Erythroblast (primary cell): Measurements from ENCODE around the gene MAPRE2.

Experiments
- DNase-seq, 2 experiments: peaks; one replicate each; lab custom pipeline; 2025; lab: John Stamatoyannopoulos, UW
- GATA1 ChIP-seq: IDR thresholded peaks from 2 replicates; pipeline ENCODE4 v1.6.1; 2011; ENCODE audit warnings: low read depth, mild to moderate bottlenecking, control low read depth, low read length, moderate library complexity
- POLR2A ChIP-seq: IDR thresholded peaks from 2 replicates; pipeline ENCODE4 v1.6.1; 2011; ENCODE audit warnings: mild to moderate bottlenecking, low read length

The MAPRE2 gene

DNA sequence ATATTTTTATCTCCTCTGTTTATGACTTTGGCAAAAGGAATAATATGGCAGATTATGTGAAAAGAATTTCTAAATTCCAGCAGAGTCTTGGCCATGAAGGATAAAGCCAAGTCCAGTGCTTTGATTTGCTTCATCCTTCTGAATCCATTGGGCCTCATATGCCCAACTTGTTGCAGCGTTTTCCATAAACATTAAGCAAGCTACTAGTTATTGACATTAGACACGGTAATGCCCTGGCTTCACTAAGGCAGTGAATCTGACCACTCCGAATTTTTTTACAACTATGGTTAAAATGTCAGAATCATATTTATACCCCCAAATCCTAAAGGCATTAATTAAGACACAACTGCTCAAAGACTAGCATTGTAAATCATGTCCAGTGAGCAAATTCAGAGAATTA is 79.8 kb downstream of the MAPRE2 start:
- TF ChIP-seq GATA1 = no peak
- no peak for TF ChIP-seq POLR2A
- no peak for DNase-seq

DNA sequence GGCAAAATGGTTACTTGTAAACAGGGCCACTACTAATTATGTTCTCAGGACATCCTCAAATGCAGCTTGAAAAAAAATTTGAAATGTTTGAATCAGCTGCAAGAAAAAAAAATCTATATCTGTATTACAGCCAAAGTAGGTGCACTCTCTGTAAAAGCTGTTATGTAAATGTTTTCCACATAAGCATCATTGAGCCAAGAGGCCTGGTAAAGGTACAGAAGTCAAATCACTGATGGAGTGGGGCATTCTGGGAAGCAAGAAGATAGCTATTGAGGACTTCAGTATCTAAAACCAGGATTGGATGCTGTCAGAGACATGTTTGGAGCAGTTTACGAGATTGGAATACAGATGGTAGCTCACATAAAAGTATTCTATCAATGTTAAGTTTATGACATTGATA is 80.3 kb downstream of the MAPRE2 start:
- TF ChIP-seq GATA1 = no peak
- no peak for TF ChIP-seq POLR2A
- DNase-seq = no peak

DNA sequence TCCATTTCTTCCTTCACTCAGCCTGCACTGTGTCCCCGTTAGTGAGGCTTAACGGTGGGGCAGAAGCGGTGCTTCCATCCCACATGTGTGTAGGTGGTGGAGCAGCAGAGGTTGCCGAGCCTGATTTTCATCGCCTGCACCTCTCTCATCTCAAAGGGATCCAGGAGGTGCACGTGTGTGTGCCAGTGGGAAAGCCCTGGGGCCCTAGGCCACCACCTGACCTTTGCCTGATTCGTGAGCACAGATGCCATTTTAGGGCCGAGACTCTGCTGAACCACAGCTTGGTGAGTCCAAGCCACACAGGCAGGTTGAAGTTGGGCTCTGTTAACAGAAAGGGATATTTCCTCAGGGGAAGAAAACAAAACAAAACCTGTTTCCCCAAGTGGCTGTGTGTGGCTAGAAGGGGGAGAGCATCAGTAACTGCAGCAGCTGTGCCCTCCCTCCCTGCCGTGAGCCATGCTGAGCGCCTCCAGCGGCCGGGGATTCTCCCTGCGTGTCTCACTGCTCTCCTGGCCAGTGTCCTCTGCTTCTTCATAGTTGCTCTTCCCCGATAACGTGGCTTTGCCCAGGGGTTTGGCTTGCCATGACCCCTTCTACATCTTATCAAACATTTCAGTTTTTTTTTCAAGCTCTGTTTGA is 81.5 kb downstream of the MAPRE2 start:
- DNase-seq = no peak
- TF ChIP-seq GATA1 = no peak
- no peak for TF ChIP-seq POLR2A

DNA sequence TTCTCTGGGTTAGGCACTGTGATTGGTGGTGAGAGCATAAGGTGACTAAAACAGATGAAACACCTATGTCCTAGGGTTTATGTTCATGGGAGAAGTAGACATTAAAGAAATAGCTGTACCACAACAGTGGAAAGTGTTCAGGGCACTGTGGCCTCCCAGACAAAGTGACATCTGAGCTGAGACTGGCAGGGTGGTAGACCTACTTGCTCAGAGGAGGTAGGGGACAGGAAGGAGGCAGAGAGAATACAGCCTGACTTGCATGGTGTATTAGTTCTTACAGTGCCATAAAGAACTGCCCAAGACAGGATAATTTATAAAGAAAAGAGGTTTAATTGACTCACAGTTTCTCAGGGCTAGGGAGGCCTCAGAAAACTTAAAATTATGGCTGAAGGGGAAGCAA is 82.6 kb downstream of the MAPRE2 start:
- DNase-seq = no peak
- TF ChIP-seq POLR2A = no peak
- no peak for TF ChIP-seq GATA1

DNA sequence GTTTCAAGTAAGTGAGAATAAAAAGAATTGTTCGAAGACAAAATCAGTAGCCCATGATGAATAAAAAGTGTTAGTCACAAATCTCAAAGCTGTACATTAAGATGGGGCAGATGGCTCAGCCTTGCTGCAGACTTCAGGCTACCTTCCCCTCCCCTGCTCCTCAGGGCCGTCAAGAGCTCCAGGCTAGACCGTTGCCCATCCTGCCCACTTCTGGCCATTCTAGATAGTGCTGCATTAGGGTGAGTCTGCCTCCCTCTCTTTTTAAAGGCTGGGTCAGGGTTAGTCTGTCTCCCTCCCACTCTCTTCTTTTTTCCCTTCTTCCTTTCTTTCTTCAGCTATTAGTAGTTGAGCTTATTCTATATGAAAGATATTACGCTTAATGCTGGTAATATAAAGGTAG is 86.0 kb downstream of the MAPRE2 start:
- DNase-seq = peak; percentile 86 to 89
- TF ChIP-seq GATA1 = no peak
- TF ChIP-seq POLR2A = no peak

DNA sequence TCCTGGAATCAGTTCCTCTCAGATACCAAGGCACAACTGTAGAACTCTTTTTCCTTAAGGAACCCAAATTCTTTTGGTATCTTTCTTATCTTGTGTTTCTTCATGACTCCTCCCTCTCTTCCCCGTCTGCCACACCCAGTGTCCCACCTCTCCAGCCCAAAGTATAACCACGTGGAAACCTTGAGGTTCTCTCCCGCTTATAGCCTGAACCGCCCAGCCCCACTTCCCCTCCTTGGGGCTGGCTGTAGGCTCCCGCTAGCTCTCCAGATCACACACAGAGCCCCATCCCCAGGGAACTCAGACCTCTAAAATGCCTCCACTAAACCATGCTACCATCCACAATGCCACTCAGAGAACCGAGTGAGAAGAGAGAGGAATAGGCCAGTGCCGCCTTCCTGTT is 87.5 kb downstream of the MAPRE2 start:
- DNase-seq = no peak
- TF ChIP-seq GATA1 = no peak
- no peak for TF ChIP-seq POLR2A

DNA sequence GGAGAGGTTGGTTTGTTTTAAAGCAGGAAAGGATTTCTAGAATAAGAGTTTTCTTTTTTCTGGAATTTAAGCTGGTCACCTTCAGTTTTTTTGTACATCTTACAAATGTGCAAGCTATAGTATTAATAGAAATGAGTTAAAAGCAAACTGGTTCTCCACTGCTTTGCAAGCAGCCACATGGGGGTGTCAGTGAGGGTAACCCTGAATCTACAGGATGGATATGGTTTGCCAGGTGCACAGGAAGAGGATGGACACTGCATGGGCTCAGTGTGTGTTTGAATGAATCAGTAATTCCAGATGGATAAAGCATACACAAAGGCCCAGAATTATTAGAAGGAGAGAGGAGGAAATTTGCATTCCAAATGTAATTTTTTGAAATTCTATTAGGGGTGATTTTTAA is 89.0 kb downstream of the MAPRE2 start:
- DNase-seq = no peak
- TF ChIP-seq POLR2A (no peak), GATA1 (no peak)

DNA sequence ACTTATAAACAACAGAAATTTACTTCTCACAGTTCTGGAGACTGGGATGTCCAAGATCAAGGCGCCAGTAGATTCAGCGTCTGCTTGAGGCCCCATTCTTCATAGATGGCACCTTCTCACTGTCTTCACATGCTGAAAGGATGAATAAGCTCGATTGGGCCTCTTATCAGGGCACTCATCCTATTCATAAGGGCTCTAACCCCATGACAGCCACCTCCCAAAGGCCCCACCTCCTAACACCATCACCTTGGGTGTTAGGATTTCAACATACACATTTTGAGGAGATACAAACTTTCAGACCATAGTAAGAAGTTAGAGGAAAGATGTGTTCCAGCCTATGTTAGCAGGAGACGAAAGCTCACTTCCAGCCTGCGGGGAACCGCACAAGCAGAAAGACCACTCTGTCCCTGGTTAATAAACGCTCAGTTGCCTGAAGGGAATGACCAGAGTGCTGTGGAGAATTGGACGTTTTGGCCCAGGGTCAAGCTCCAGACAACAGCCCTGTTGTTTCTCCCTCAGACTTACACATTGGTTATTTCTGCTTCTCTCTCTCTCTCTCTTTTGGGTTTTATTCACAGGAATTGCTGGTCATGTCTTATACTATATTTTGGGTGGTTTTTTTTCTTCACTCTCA is 90.3 kb downstream of the MAPRE2 start:
- TF ChIP-seq GATA1 (no peak), POLR2A (no peak)
- peak; percentile 37 to 43 for DNase-seq

DNA sequence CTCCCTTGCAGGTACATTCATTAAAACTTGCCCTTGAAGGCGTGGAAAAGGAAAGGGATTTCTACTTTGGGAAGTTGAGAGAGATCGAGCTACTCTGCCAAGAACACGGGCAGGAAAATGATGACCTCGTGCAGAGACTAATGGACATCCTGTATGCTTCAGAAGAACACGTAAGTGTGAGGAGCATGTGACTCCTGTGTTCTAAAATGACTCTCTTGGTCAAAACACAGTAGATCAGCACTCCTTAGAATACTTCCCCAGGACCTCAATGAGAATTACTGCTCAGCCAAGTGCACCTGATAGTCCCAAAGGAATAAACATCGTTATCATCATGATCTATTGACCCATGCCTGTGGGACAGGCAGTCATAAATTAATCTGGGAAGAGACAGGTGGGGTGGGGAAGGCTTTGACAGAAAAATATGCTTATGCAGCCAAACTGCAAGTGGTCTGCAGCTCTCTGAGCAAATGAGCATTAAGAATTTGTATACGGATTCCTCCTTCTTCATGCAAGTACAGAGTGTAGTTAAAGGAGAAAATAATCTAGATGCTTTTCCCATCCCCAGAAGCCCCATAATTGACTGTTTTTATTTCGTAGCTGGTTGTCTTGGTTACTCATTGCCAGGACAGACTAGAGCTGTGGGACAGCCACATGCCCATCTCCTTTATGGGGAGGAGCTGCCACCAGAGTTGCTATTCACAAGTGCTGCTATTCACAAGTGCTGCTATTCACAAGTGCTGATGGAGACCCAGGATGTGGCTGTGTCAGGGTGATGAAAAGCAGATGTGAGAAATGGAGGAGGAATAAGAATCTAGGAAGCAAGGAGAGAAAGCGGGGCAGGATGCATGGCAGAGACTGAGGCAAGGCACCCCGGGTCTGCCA is 91.0 kb downstream of the MAPRE2 start:
- TF ChIP-seq POLR2A (no peak), GATA1 (no peak)
- DNase-seq = no peak

DNA sequence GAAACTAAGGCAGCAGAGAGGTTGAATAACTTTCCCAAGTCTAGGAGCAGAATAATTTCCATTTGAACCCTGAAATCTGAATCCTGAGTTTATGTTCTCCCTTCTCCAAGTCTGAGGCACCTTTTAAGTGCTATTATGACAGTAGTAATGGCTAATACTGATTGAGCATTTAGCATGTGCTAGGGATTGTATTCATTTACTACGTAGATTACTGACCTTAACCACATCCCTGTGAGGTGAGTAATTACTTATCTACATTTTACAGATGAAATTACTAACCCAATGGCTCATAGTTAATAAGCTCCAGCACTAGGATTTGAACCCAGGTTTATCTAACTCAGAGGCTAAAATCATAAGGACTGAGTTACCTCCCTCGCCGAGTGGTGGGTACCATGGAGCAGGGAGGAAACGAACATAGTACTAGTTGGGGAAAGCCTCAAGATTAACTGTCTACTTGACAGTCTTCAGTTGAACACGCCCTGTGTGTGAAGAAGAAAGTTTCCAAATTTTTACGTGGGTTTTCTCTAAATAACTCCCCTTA is 93.0 kb downstream of the MAPRE2 start:
- TF ChIP-seq POLR2A (no peak), GATA1 (no peak)
- DNase-seq = peak in 1 of 2 experiments; percentile 39

DNA sequence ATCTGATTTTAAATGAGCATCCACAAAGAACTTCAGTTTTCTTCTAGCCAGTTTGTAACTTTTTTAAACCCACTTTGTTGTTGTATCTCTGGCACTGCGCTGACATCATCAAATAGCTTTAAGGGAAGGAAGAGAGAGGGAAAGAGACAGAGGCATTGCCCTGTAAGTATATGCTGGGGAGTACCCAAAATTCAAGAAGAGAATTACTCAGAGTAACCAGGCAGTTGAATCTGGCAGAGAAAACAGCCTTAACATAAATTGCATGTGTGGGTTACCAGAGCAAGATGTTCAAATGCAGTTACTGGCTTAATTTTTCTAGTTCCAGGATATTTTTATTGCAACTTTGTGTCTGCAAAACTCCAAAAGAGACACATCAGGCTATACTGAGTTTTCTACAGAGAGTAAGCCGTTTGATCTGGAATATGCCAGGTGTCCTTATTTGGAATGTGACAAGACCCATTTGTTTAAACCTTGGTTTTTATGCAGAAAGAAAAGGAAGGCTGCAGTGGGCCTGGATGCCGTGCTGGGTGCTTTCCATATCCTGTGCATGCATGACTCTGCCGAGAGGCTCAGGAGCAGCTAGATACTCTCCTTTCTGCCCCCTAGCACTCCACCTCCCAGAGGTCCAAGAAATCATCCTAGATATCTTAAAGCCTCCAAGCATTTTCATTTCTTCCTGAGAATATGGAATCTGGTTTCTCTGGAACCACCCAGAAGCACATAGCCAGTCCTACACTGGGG is 93.7 kb downstream of the MAPRE2 start:
- DNase-seq = peak in 1 of 2 experiments; percentile 39
- TF ChIP-seq GATA1 (no peak), POLR2A (no peak)

DNA sequence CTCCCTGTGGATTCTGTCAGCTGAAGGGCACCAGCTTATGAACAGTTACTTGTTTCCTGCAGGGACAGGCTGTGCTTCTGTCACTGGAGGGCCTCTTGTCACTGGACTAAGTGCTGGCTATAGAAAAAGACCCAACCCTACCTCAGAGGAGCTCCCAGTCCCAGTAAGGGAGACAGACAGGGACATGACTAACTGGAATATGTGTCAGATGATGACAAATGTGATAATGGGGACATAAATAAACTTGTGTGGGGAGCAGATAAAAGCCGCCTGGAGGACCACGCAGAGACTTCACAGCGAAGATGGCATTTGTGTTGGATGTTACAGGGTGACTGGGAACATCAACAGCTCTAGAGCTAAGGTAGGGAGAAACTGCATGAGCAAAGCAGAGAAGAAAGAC is 95.0 kb downstream of the MAPRE2 start:
- TF ChIP-seq POLR2A = peak; percentile 30
- no peak for TF ChIP-seq GATA1

DNA sequence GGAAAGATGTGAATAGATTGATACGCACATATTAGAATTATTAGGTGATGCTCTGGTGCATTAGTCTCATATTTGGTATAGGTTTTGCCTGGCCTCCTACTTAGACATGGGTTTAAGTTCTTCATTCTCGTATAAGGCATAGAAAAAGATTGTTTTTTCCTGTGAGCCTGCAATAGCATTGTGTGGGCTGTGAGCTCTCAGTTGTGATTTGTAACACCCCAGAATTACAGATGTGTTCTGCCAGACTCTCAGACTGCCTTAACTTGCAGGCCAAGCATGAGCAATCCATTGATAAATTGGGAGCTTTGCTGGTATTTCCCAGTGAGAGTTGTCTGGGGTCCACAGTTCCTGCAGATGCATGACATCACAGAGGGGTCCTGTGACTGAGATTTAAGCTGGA is 95.7 kb downstream of the MAPRE2 start:
- DNase-seq = no peak
- TF ChIP-seq GATA1 (no peak), POLR2A (no peak)

More for the DNA sequence above, 95.0 kb downstream of the MAPRE2 start:
- peak; percentile 85 to 87 for DNase-seq

DNA sequence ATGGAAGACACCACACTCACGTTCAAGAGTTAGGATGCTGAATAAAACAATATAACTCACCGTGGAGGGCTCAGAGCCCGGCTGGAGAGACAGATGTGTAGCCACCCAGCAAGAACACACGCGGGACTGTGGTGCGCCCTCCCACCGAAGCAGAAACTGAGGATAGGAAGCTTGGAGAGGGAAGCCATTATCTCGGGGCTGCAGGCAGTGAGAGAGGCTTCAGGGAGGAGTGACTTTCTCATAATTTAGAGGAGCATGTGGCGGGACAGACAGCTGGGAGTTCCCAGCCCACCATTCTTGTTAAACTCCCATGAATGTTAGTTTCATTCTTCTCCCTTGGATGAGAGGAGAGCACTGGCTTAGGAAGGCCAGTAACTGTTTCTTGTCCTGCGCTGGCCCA is 96.4 kb downstream of the MAPRE2 start:
- DNase-seq = peak; percentile 56 to 57
- TF ChIP-seq GATA1 (no peak), POLR2A (no peak)

DNA sequence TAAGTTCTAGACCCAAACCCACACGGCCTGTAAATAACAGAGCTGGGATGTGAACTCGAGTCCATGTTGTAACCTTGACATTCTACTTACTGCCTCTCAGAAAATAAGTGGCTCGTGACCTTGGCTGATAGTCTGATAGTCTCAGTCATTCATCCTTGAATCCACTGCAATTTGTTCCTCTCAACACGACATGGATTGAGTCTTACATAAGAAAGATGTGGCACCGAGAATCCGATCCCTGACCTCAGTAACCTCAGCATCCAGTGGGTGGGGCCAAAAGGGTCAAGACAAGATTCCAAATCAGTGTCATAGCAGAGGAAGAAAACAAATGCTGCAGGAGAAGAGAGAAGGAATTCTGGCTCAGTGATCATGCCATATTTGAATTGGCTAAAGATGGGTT is 97.6 kb downstream of the MAPRE2 start:
- TF ChIP-seq POLR2A (no peak), GATA1 (no peak)

More for the DNA sequence above, 97.6 kb downstream of the MAPRE2 start:
- no peak for DNase-seq
